PC-9 (cell line): ENCODE measurements around the gene USP21. TPM values are rescaled to one million over a fixed set of nuclear protein-coding genes. Genes with fewer than 3 reads are reported as not detected.

Source experiments
- BruUV-seq: library from RNA; stranded (reverse); fragments of 400-500 nt; replicated peaks from 2 replicates; lab custom pipeline; 2021; lab: Mats Ljungman, UMichigan
- CTCF ChIA-PET: fragments of 300-600 bp; sonication (Branson Sonifier 250); formaldehyde crosslinking; loops from one replicate; lab custom pipeline; 2022; ENCODE audit warnings: antibody characterized with exemption; lab: Charles Lee
- POLR2A ChIA-PET: fragments of 300-600 bp; sonication (Branson Sonifier 250); formaldehyde crosslinking; loops from one replicate; lab custom pipeline; 2022; ENCODE audit warnings: antibody characterized with exemption; ENCODE audit not compliant: unreplicated experiment; lab: Charles Lee
- DNase-seq, 2 experiments: peaks; one replicate each; pipeline versions ENCODE4 v3.0.0 to v3.0.0-alpha.2; 2015 to 2022; ENCODE audit warnings: mixed read lengths in 1 of 2
- H2AFZ ChIP-seq: fragments of 200-600 bp; sonication (generic); 2 replicates; pipeline ENCODE4 v1.8.1; 2017; ENCODE audit warnings: antibody characterized with exemption
- H3F3A ChIP-seq: fragments of 200-600 bp; sonication (generic); 2 replicates; pipeline ENCODE4 v1.8.1; 2017; ENCODE audit warnings: antibody characterized with exemption, mild to moderate bottlenecking, low read depth; ENCODE audit not compliant: insufficient read depth
- H3K27ac ChIP-seq: fragments of 200-600 bp; sonication (generic); 2 replicates; pipeline ENCODE4 v1.6.1; 2016; ENCODE audit warnings: mixed run types
- H3K27me3 ChIP-seq: fragments of 200-600 bp; sonication (generic); 2 replicates; pipeline ENCODE4 v1.6.1; 2016; ENCODE audit warnings: low read depth, mixed run types; ENCODE audit not compliant: insufficient read depth
- H3K36me3 ChIP-seq: fragments of 200-600 bp; sonication (generic); 2 replicates; pipeline ENCODE4 v1.6.1; 2016; ENCODE audit warnings: low read depth, mixed run types
- H3K4me1 ChIP-seq: fragments of 200-600 bp; sonication (generic); replicated peaks from 2 replicates; pipeline ENCODE4 v1.6.1; 2016; ENCODE audit warnings: mixed run types; ENCODE audit not compliant: insufficient read depth
- H3K4me2 ChIP-seq: fragments of 200-600 bp; sonication (generic); 2 replicates; pipeline ENCODE4 v1.6.1; 2017; ENCODE audit warnings: mixed run types
- H3K4me3 ChIP-seq: fragments of 200-600 bp; sonication (generic); 2 replicates; pipeline ENCODE4 v1.6.1; 2016; ENCODE audit warnings: mixed run types
- H3K79me2 ChIP-seq: fragments of 200-600 bp; sonication (generic); 2 replicates; pipeline ENCODE4 v1.6.1; 2017; ENCODE audit warnings: low read depth, mixed run types
- H3K9me2 ChIP-seq: fragments of 200-600 bp; sonication (generic); 2 replicates; pipeline ENCODE4 v1.8.1; 2017; ENCODE audit warnings: mild to moderate bottlenecking; ENCODE audit not compliant: insufficient read depth
- H3K9me3 ChIP-seq: fragments of 200-600 bp; sonication (generic); 2 replicates; pipeline ENCODE4 v1.8.1; 2016; ENCODE audit warnings: low read depth; ENCODE audit not compliant: insufficient read depth
- H4K20me1 ChIP-seq: fragments of 200-600 bp; sonication (generic); 2 replicates; pipeline ENCODE4 v1.8.1; 2017; ENCODE audit not compliant: insufficient read depth
- EZH2 ChIP-seq: fragments of 200-600 bp; sonication (generic); IDR thresholded peaks from 2 replicates; pipeline ENCODE4 v1.8.0; 2017; ENCODE audit warnings: antibody characterized with exemption, low read depth
- intact Hi-C: fragments of 100-400 bp; cut with micrococcal nuclease; formaldehyde crosslinking; loops from one replicate; pipeline ENCODE4 v1.10.0; 2022; ENCODE audit not compliant: unreplicated experiment
- total RNA-seq: library from RNA; stranded (reverse); gene quantifications from 2 replicates; pipeline ENCODE4 v1.2.3, GENCODE V29; 2021
- TF ChIP-seq, protein P1 (sequence below): fragments of 200-600 bp; sonication (generic); conservative IDR thresholded peaks from 2 replicates; pipeline ENCODE4 v1.6.1; 2017; ENCODE audit warnings: mixed run types, antibody characterized with exemption, mild to moderate bottlenecking, moderate library complexity

Gene USP21
- total RNA-seq, 1 experiment from 2014 or later = 34.8 TPM

GRCh38 chr1:161166669-161167548 lies 7.6 kb downstream of the USP21 start:
- TSS peak; percentile 9 for BruUV-seq
- peaks cover 28% of the 10 kb centered on the region; the same call in 1 of the 2 replicates for H3F3A ChIP-seq
- H3K79me2 ChIP-seq = no peaks in the 10 kb centered on the region
- no peaks in the 10 kb centered on the region for H3K9me3 ChIP-seq
- H3K9me2 ChIP-seq = no peaks in the 10 kb centered on the region
- TF ChIP-seq EZH2 = no peak
- TF ChIP-seq, protein P1, sequence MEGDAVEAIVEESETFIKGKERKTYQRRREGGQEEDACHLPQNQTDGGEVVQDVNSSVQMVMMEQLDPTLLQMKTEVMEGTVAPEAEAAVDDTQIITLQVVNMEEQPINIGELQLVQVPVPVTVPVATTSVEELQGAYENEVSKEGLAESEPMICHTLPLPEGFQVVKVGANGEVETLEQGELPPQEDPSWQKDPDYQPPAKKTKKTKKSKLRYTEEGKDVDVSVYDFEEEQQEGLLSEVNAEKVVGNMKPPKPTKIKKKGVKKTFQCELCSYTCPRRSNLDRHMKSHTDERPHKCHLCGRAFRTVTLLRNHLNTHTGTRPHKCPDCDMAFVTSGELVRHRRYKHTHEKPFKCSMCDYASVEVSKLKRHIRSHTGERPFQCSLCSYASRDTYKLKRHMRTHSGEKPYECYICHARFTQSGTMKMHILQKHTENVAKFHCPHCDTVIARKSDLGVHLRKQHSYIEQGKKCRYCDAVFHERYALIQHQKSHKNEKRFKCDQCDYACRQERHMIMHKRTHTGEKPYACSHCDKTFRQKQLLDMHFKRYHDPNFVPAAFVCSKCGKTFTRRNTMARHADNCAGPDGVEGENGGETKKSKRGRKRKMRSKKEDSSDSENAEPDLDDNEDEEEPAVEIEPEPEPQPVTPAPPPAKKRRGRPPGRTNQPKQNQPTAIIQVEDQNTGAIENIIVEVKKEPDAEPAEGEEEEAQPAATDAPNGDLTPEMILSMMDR = no peak
- no peaks in the 10 kb centered on the region; the same call in none of the 2 replicates for H3K36me3 ChIP-seq
- peak overlapping the region; percentile 72 for H3K4me3 ChIP-seq
- peak in 1 of 2 experiments; percentile 22 for DNase-seq
- no peaks in the 10 kb centered on the region for H4K20me1 ChIP-seq
- ChIA-PET POLR2A (interaction anchor here (0.7 to 1.2 kb wide), 2 partner anchors 13 to 146 kb away, joined by 5 to 15 read pairs; partner anchors contain the start of genes F11R and UFC1), CTCF (interaction anchor here (0.7 kb wide), 1 partner anchor 172 kb away, joined by 4 read pairs; no protein-coding TSS in a partner anchor)
- no peak overlapping the region for H3K27ac ChIP-seq
- H3K27me3 ChIP-seq = no peaks in the 10 kb centered on the region
- H3K4me1 ChIP-seq = peaks cover 15% of the 10 kb centered on the region
- peak overlapping the region; percentile 98 for H3K4me2 ChIP-seq
- peak overlapping the region; percentile 90 for H2AFZ ChIP-seq
- intact Hi-C loops = loop anchor here (2.0 kb wide), 1 partner anchor 48 kb away; the partner anchor contains the start of genes NIT1 and PFDN2

DNA sequence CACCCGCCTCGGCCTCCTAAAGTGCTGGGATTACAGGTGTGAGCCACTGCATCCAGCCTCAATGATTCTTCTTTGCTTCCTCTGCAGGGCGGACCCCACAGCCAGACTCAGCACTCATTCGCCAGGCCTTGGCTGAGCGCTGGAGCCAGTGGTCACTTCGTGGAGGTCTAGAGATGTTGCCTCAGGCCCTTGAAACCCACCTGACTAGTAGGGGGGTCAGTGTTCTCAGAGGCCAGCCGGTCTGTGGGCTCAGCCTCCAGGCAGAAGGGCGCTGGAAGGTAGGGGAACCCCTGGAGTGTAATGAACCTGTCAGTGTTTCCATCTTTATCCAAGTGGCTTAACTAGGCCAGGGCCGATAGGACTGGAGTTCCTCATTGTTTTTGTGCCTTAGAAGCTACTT lies 9.6 kb downstream of the USP21 start:
- no TSS peak for BruUV-seq
- TF ChIP-seq, protein P1 = no peak
- no peak for TF ChIP-seq EZH2
- Histone ChIP-seq H3K4me1 (peaks cover 15% of the 10 kb centered on the region), H3K9me2 (no peaks in the 10 kb centered on the region), H3K9me3 (no peaks in the 10 kb centered on the region), H3K27ac (no peak overlapping the region), H4K20me1 (no peaks in the 10 kb centered on the region), H3K4me2 (no peak overlapping the region), H3K4me3 (no peak overlapping the region), H3K27me3 (no peaks in the 10 kb centered on the region), H2AFZ (no peak overlapping the region), H3K79me2 (no peaks in the 10 kb centered on the region), H3F3A (peaks cover 26% of the 10 kb centered on the region; the same call in 1 of the 2 replicates), H3K36me3 (peaks cover 9% of the 10 kb centered on the region)
- intact Hi-C loops = no loop called here
- POLR2A ChIA-PET = no interaction called here
- DNase-seq = no peak
- CTCF ChIA-PET = interaction anchor here (0.6 kb wide), 1 partner anchor 72 kb away, joined by 8 read pairs; no protein-coding TSS in a partner anchor

DNA sequence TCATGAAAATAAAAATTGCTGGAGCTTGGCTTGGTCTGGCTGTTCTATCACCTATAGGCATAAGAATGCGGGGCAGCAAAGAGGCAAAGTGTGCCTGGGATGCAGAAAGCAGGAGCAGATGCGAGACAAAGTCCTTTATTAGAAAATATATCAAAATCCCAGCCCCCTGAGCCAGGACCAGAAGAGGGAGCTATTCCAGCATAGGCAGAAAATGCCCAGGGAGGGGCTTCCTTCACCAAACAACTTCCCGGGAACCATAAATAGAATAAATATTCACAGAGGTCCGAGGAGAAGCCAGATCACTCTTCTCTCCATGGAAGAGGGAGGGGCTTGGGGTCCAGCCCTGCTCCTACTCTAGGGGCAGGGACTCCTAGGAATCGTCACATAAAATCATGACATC lies 11.9 kb downstream of the USP21 start:
- H3K4me2 ChIP-seq = no peak overlapping the region
- no peaks in the 10 kb centered on the region for H4K20me1 ChIP-seq
- H2AFZ ChIP-seq = no peak overlapping the region
- H3K9me2 ChIP-seq = no peaks in the 10 kb centered on the region
- no peak for DNase-seq
- no peak overlapping the region for H3K27ac ChIP-seq
- peaks cover 5% of the 10 kb centered on the region for H3K79me2 ChIP-seq
- ChIA-PET CTCF (interaction anchor here (0.5 kb wide), 1 partner anchor 1142 kb away, joined by 4 read pairs; no protein-coding TSS in a partner anchor), POLR2A (no interaction called here)
- intact Hi-C loops = no loop called here
- no TSS peak for BruUV-seq
- TF ChIP-seq, protein P1 = peak; percentile 27; the same call in 1 of the 2 replicates
- no peak for TF ChIP-seq EZH2
- peaks cover 7% of the 10 kb centered on the region; the same call in 1 of the 2 replicates for H3F3A ChIP-seq
- H3K4me1 ChIP-seq = peaks cover 8% of the 10 kb centered on the region
- peaks cover 11% of the 10 kb centered on the region for H3K36me3 ChIP-seq
- no peaks in the 10 kb centered on the region for H3K27me3 ChIP-seq
- H3K9me3 ChIP-seq = no peaks in the 10 kb centered on the region
- no peak overlapping the region for H3K4me3 ChIP-seq
